Stimulated activated CD4-positive, alpha-beta T cell treated with anti-CD3 and anti-CD28 coated beads, Interleukin-4, amount 100 ng/mL, for 48 hours (primary cell): ENCODE measurements around the gene ADGRE3.
"Not testable (repeated sequence)": the region's sequence is repeated elsewhere in the genome, so short reads cannot be mapped to it uniquely, and the experiment has no call there.

Source experiments
- DNase-seq, 2 donors: peaks; one replicate each; pipeline ENCODE4 v3.0.0-alpha.2; 2020; ENCODE audit warnings: low read depth in 2 of 2

ADGRE3 gene

GRCh38 chr19:14669940-14670339 is 4.7 kb downstream of the ADGRE3 start:
- no peak for DNase-seq

- no peak for DNase-seq
These were observed 13.2 kb downstream of the ADGRE3 start for GRCh38 chr19:14661372-14661924.

- DNase-seq = no peak
These were observed 14.7 kb downstream of the ADGRE3 start for GRCh38 chr19:14659874-14660489.

- DNase-seq = no peak
These were observed 18.9 kb downstream of the ADGRE3 start for GRCh38 chr19:14655726-14656125.

- DNase-seq = no peak
These were observed 19.7 kb downstream of the ADGRE3 start for GRCh38 chr19:14654786-14655560.

- no peak for DNase-seq
These were observed 24.5 kb downstream of the ADGRE3 start for GRCh38 chr19:14650161-14650560.

GRCh38 chr19:14649020-14649419 is 25.6 kb downstream of the ADGRE3 start:
- DNase-seq = no peak

- no peak for DNase-seq
These were observed 26.1 kb downstream of the ADGRE3 start for GRCh38 chr19:14648506-14648905.

- no peak for DNase-seq
These were observed 34.9 kb downstream of the ADGRE3 start for GRCh38 chr19:14639536-14640277.

GRCh38 chr19:14632286-14632685 is 42.4 kb downstream of the ADGRE3 start:
- DNase-seq = no peak

- no peak for DNase-seq
These were observed 45.1 kb downstream of the ADGRE3 start for GRCh38 chr19:14629557-14629956.

GRCh38 chr19:14624491-14624890 is 50.2 kb downstream of the ADGRE3 start:
- DNase-seq = not testable (repeated sequence)

GRCh38 chr19:14619404-14619803 is 55.2 kb downstream of the ADGRE3 start:
- no peak for DNase-seq

- no peak for DNase-seq
These were observed 58.2 kb downstream of the ADGRE3 start for GRCh38 chr19:14616407-14616806.

GRCh38 chr19:14615623-14616022 is 59.0 kb downstream of the ADGRE3 start:
- DNase-seq = no peak

GRCh38 chr19:14614099-14614412 is 60.6 kb downstream of the ADGRE3 start:
- no peak for DNase-seq

- DNase-seq = not testable (repeated sequence)
These were observed 61.1 kb downstream of the ADGRE3 start for GRCh38 chr19:14613399-14614098.

- no peak for DNase-seq
These were observed 62.0 kb downstream of the ADGRE3 start for GRCh38 chr19:14612657-14613056.

- DNase-seq = not testable (repeated sequence)
These were observed 62.4 kb downstream of the ADGRE3 start for GRCh38 chr19:14612242-14612641.

- DNase-seq = no peak
These were observed 63.6 kb downstream of the ADGRE3 start for GRCh38 chr19:14611051-14611450.

- no peak for DNase-seq
These were observed 68.0 kb downstream of the ADGRE3 start for GRCh38 chr19:14606627-14607026.

- DNase-seq = no peak
These were observed 70.7 kb downstream of the ADGRE3 start for GRCh38 chr19:14603990-14604387.
